A549 (cell line): Measurements from ENCODE around the gene KLK4.

Experiments used
- CBX2 ChIP-seq: fragments of 200-600 bp; sonication (generic); IDR thresholded peaks from 2 replicates; pipeline ENCODE4 v1.6.1; 2016; ENCODE audit warnings: low read depth, mild to moderate bottlenecking, borderline replicate concordance
- CTCF ChIP-seq: fragments of >200 bp; sonication (Bioruptor Twin); formaldehyde crosslinking; IDR thresholded peaks from 3 replicates; pipeline ENCODE4 v1.5.1; 2016
- HOXA7 ChIP-seq: fragments of 250-450 bp; sonication (Bioruptor Pico); IDR thresholded peaks from 2 replicates; pipeline ENCODE4 v1.5.0; 2020; ENCODE audit warnings: mild to moderate bottlenecking, moderate library complexity
- NR3C1 ChIP-seq: fragments of >200 bp; sonication (Bioruptor Twin); formaldehyde crosslinking; IDR thresholded peaks from 3 replicates; pipeline ENCODE4 v1.6.1; 2017

- no peak for TF ChIP-seq CTCF
- TF ChIP-seq CBX2, result no peak
- TF ChIP-seq NR3C1, result no peak
- no peak for TF ChIP-seq HOXA7 (CRISPR knock-in tag)
These were observed 51.3 kb downstream of the KLK4 start for GRCh38 chr19:50859849-50860248.
